GM19351 (cell line): ENCODE data around the gene LDHD.
A peak's percentile ranks its signal among the peaks of the same experiment; 100 is the strongest.
"Not testable (repeated sequence)": the region's sequence is repeated elsewhere in the genome, so short reads cannot be mapped to it uniquely, and the experiment has no call there.

Experiments used
- ATAC-seq: cut with Tn5 transposase; IDR thresholded peaks from one replicate; pipeline ENCODE4 v1.9.1; 2021; ENCODE audit warnings: mild to moderate bottlenecking, moderate library complexity; ENCODE audit not compliant: unreplicated experiment

The LDHD gene

GRCh38 chr16:75100603-75100990 lies 16.0 kb downstream of the LDHD start:
- no peak for ATAC-seq

- no peak for ATAC-seq
These were observed 16.6 kb downstream of the LDHD start for GRCh38 chr16:75099738-75100602.

GRCh38 chr16:75099075-75099667 lies 17.4 kb downstream of the LDHD start:
- ATAC-seq, result no peak

GRCh38 chr16:75097941-75098901 lies 18.4 kb downstream of the LDHD start:
- peak; percentile 76 for ATAC-seq

GRCh38 chr16:75097191-75097761 lies 19.3 kb downstream of the LDHD start:
- no peak for ATAC-seq

GRCh38 chr16:75096656-75097055 lies 19.9 kb downstream of the LDHD start:
- no peak for ATAC-seq

GRCh38 chr16:75095204-75095621 lies 21.4 kb downstream of the LDHD start:
- ATAC-seq, result no peak

- ATAC-seq, result no peak
These were observed 22.7 kb downstream of the LDHD start for GRCh38 chr16:75093598-75094540.

GRCh38 chr16:75092777-75093176 lies 23.8 kb downstream of the LDHD start:
- no peak for ATAC-seq

- ATAC-seq, result not testable (repeated sequence)
These were observed 25.0 kb downstream of the LDHD start for GRCh38 chr16:75091619-75092018.

GRCh38 chr16:75090899-75091298 lies 25.7 kb downstream of the LDHD start:
- ATAC-seq, result not testable (repeated sequence)

GRCh38 chr16:75089486-75090202 lies 26.9 kb downstream of the LDHD start:
- ATAC-seq, result no peak

- no peak for ATAC-seq
These were observed 27.6 kb downstream of the LDHD start for GRCh38 chr16:75088934-75089333.

- ATAC-seq, result no peak
These were observed 28.4 kb downstream of the LDHD start for GRCh38 chr16:75088216-75088615.

GRCh38 chr16:75087375-75087979 lies 29.1 kb downstream of the LDHD start:
- no peak for ATAC-seq

- ATAC-seq, result no peak
These were observed 29.7 kb downstream of the LDHD start for GRCh38 chr16:75086688-75087374.

GRCh38 chr16:75086281-75086680 lies 30.3 kb downstream of the LDHD start:
- no peak for ATAC-seq

GRCh38 chr16:75085556-75085955 lies 31.0 kb downstream of the LDHD start:
- no peak for ATAC-seq
